Activated naive CD4-positive, alpha-beta T cell treated with anti-CD3 and anti-CD28 coated beads for 36 hours (primary cell): ENCODE results near the gene CARM1. TPM values are rescaled to one million over a fixed set of nuclear protein-coding genes. Genes with fewer than 3 reads are reported as not detected.

Experiments used
- microRNA-seq: library from miRNA; unstranded; fragments of <30 nt; microRNA quantifications from one replicate; pipeline ENCODE4 v1.2.0, GENCODE V29; 2022; ENCODE audit warnings: borderline microRNAs expressed, borderline replicate concordance
- total RNA-seq, 2 experiments: library from RNA; stranded (reverse); gene quantifications; one replicate each; pipeline ENCODE4 v1.2.3, GENCODE V29; 2021

The CARM1 gene
- total RNA-seq, 2 experiments from 2014 or later = 88.4 to 89.3 TPM

Small RNA genes lying within 50 kb of the gene (microRNA-seq; reads per million reads assigned to microRNA genes)
- gene MIR6793 = 1.6 reads per million

Other genes with a start within 250 kb of the CARM1 start
- gene SLC44A2, start 246.0 kb upstream of the CARM1 start, total RNA-seq = 10 to 100 TPM; 81.5 to 83.2 TPM
- 100 to 1,000 TPM; 399 to 408 TPM for gene ILF3, start 217.2 kb upstream of the CARM1 start, total RNA-seq
- 10 to 100 TPM; 48.9 to 51.3 TPM for gene QTRT1, start 170.1 kb upstream of the CARM1 start, total RNA-seq
- 100 to 1,000 TPM; 144 to 148 TPM for gene DNM2, start 153.5 kb upstream of the CARM1 start, total RNA-seq
- gene TMED1, start 35.3 kb upstream of the CARM1 start, total RNA-seq = 10 to 100 TPM; 15.3 to 16.7 TPM
- 1 to 10 TPM; 4.4 to 4.8 TPM for gene C19orf38, start 23.1 kb upstream of the CARM1 start, total RNA-seq
- 10 to 100 TPM; 22.7 to 25.4 TPM for gene YIPF2, start 57.1 kb downstream of the CARM1 start, total RNA-seq
- gene TIMM29, start 57.3 kb downstream of the CARM1 start, total RNA-seq = 10 to 100 TPM; 11.0 to 12.7 TPM
- 10 to 100 TPM; 88.6 to 98.6 TPM for gene SMARCA4, start 89.5 kb downstream of the CARM1 start, total RNA-seq
- gene LDLR, start 217.9 kb downstream of the CARM1 start, total RNA-seq = 10 to 100 TPM; 64.2 to 64.9 TPM